GM12872 (cell line): ENCODE measurements around the gene FHL1.

Source experiments
- CTCF ChIP-seq: IDR thresholded peaks from 3 replicates; pipeline ENCODE4 v1.5.1; 2011; ENCODE audit warnings: low read depth, mild to moderate bottlenecking, low read length, moderate library complexity; ENCODE audit not compliant: insufficient read depth

Gene FHL1

DNA sequence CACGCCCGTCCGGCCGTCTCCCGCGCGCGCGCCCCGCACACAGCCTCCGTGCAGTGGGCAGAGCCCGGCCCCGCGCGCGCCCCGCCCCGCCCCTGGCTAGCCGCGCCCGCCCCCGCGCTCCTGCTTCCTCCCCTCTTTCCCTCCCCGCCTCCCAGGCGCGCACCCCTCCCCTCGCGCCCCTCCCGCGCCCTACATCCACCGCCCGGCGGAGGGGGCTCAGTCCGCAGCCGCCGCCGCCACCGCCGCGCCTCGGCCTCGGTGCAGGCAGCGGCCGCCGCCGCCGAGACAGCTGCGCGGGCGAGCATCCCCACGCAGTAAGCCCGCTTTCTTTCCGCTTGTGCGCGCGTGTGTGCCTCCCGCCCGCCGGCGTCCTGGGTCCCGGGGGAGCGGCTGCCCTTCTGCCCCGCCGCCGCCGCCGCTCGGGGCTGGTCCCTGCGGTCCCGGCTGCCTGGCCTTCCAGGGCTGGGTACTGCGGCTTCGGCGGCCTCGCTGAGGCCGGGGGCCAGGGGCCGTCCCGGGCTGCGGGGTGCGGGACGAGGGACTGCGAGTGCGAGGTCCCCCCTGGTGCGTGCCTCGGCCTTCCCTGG lies at the start of gene FHL1:
Gene FHL1 (plus strand): TSS at position 219 of the 587 bp plus-strand sequence.
- no peak for TF ChIP-seq CTCF

DNA sequence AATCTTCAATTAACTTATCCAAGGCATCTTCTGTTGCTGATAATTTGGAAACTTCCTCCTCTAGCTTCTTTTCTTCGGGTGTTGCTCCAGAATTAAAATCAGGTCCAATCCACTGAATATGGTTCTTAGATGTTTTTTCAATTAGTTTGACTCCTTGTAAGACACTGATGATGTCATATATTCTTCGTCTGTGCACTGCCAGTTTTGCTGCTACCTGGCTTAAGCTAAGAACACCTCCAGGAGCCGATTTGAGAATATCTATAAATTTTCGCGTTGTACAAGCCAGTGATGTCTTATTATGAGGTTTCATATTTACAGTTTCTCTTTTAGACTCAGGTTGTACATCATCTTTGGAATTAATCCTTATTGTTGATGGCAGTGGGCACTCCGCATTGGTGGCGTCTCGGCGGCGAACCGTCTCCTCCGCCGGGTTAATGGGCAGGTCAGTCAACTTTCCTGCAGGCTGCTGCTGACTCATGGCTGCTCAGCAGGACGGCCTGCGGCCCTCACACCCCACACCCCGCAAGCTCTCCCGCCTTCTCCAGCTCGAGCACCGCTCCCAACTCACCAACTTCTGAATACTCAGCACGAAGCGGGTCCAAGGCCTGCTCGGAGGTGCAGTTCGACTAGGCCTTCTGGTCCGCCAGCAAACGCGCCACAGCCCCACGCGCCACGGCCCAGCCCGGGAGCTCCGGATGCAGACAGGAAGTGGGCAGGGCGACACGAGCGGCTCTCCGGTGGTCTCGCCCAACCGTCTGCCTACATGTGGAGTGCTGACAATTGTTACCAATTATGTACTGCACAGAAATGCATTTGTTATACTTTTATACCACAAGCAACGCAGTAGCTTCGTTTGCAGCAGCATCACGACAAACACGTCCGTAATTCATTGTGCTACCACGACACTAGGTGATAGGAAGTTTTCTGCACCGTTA lies 49.2 kb upstream of the FHL1 start:
- TF ChIP-seq CTCF: no peak

DNA sequence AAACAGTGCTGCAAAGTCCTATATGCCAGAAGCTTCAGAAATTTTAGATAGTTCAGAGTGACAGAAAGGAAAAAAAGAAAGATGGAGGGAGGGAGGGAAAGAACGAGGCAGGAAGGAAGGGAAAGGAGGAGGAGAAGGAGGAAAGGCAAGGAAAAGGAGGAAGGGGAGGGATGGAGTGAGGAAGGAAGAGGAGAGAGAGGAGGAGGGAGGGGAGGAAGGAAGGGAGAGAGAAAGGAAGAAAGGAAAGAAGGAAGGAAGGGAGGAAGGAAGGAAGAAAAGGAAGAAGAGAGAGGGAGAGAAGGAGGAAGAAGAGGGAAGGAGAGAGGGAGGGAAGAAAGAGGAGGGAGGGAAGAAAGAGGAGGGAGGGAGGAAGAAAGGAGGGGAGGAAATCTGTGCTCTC lies 42.4 kb upstream of the FHL1 start:
- no peak for TF ChIP-seq CTCF

DNA sequence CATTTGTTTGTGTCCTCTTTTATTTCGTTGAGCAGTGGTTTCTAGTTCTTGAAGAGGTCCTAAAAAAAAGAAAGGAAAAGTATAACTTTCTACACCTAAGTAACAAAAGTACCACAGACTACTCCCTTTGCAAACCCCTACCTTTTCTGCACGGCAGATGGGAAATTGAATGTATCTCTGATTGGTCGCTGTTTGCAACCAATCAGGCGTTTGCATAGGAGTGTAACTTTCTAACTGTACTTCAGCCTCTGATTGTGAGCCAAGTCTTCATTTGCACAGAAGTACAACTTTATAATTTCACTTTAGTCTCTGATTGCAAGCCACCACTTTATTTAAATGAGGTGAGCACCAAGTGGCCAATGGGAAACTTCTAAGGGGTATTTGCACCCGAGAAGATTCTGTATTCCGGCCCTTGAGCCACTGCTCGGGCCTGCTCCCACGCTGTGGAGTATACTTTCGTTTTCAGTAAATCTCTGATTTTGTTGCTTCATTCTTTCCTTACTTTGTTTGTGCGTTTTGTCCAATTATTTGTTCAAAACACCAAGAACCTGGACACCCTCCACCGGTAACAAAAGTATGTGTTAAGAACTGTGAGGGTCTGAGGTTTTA lies 40.3 kb upstream of the FHL1 start:
- no peak for TF ChIP-seq CTCF

GRCh38 chrX:136112286-136112685 lies 35.0 kb upstream of the FHL1 start:
- TF ChIP-seq CTCF: no peak

DNA sequence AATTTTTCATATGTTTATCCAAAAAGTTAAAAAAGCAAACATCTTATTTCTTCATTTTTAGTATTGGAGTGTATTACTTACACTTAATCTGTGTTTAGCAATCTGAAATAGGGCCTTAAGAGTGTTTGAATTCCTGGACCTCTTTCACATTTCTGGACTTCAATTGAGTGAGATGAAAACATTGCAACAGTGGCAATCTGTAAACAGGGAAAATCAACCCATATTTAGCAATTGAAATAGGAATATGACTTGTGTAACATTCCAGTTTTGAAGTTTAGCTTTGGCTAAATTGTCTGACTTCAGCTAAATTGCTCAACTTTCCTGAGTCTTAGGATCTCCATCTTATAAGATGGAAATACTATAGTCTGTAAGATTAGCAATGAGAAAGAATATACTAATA lies 34.6 kb upstream of the FHL1 start:
- no peak for TF ChIP-seq CTCF

DNA sequence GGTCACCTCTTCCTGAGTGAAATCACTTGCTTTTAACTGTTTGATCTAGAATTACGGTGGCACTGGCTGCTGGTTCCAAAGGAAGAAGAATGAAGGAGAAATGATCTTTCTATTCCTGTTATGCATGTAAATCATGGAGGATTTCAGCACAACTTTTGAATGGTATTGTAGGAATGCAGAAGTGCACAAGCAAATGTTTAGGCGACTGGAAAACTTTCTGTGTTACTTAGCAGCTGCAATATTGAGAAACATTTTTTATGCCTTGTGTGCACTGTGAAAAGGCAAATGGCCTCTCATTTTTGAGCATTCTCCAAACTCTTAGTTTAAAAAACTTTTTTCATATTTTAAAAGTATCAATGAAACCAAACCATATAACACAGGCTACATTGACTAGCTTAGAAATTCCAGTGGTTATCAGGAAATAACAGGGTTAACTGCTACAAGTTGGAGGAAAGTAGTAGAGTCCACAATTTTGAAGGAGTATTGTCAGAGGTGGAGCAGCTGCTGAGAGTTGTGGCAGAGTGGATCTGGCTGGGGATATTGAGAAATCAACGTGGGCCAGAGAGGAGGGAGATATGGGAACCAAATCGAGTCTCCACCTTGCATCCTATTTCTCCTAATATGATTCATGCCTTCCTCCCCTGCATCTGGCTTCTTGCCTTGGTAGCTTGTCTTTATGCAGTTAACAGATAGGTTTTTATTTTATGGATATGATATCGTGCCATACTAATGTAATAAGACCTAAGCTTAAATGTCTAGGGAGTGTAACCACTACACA lies 32.0 kb upstream of the FHL1 start:
- TF ChIP-seq CTCF: no peak
